ENCODE measurements around the gene NDUFB4. TPM values are rescaled to one million over a fixed set of nuclear protein-coding genes. Genes with fewer than 3 reads are reported as not detected.

The NDUFB4 gene
- total RNA-seq, 1 experiment from 2014 or later = 174 TPM

- TF ChIP-seq SOX15 (CRISPR knock-in tag; IDR thresholded peaks at IDR 0.05) (no peak), ZNF121 (CRISPR knock-in tag; IDR thresholded peaks at IDR 0.05) (no peak), TCF7 (CRISPR knock-in tag; IDR thresholded peaks at IDR 0.05; ENCODE audit: low read depth) (no peak), ATF2 (CRISPR knock-in tag; IDR thresholded peaks at IDR 0.05; ENCODE audit: borderline replicate concordance, low read depth) (no peak), PRRX2 (CRISPR knock-in tag; IDR thresholded peaks at IDR 0.05) (no peak), SMAD4 (CRISPR knock-in tag; IDR thresholded peaks at IDR 0.05) (no peak)
These were observed 29.0 kb downstream of the NDUFB4 start (continued) for GRCh38 chr3:120625159-120625586.

GRCh38 chr3:120634539-120634938, 38.4 kb downstream of the NDUFB4 start:
- ChIA-PET CTCF (interaction anchor here (0.7 to 1.6 kb wide), 3 partner anchors 12 to 160 kb away, joined by 3 to 5 read pairs (median 3); no protein-coding TSS in a partner anchor), POLR2A (interaction anchor here (1.2 kb wide), 1 partner anchor 273 kb away, joined by 4 read pairs; the partner anchor contains the start of gene STXBP5L)
- no peak for ATAC-seq
- Mint-ChIP-seq H3K36me3 (peaks cover 8% of the 10 kb centered on the region; the same call in 1 of the 2 replicates), H3K27ac (no peak overlapping the region), H3K9me3 (peaks cover 25% of the 10 kb centered on the region), H3K4me1 (peaks cover 3% of the 10 kb centered on the region), H3K4me3 (no peak overlapping the region), H3K27me3 (ENCODE audit: low read depth) (no peaks in the 10 kb centered on the region)
- DNase-seq (ENCODE audit: low spot score) = no peak
- TF ChIP-seq IRF2 (CRISPR knock-in tag; IDR thresholded peaks at IDR 0.05; ENCODE audit: borderline replicate concordance, low read depth) = no peak
- no peak for TF ChIP-seq MAX (CRISPR knock-in tag; IDR thresholded peaks at IDR 0.05)
- no peak for TF ChIP-seq AFF4 (CRISPR knock-in tag; IDR thresholded peaks at IDR 0.05; ENCODE audit: borderline replicate concordance)
- TF ChIP-seq CTCF (IDR thresholded peaks at IDR 0.05) = no peak
- TF ChIP-seq NR3C1 (CRISPR knock-in tag; conservative IDR thresholded peaks at IDR 0.05; ENCODE audit: low read depth) = no peak
- no peak for TF ChIP-seq ATF2 (CRISPR knock-in tag; IDR thresholded peaks at IDR 0.05; ENCODE audit: borderline replicate concordance, low read depth)
- no peak for TF ChIP-seq E2F4 (CRISPR knock-in tag; IDR thresholded peaks at IDR 0.05; ENCODE audit: borderline replicate concordance, low read depth)
- TF ChIP-seq ZNF423 (CRISPR knock-in tag; IDR thresholded peaks at IDR 0.05) = no peak
- TF ChIP-seq ZNF396 (CRISPR knock-in tag; IDR thresholded peaks at IDR 0.05; ENCODE audit: borderline replicate concordance) = no peak
- no peak for TF ChIP-seq NFATC4 (CRISPR knock-in tag; IDR thresholded peaks at IDR 0.05)
- no peak for TF ChIP-seq NFE2L1 (CRISPR knock-in tag; IDR thresholded peaks at IDR 0.05)
- no peak for TF ChIP-seq JUN (CRISPR knock-in tag; IDR thresholded peaks at IDR 0.05)
- no peak for TF ChIP-seq AR (CRISPR knock-in tag; IDR thresholded peaks at IDR 0.05)
- no peak for TF ChIP-seq ZNF532 (CRISPR knock-in tag; IDR thresholded peaks at IDR 0.05; ENCODE audit: borderline replicate concordance)
